Activated T-helper 2 cell treated with anti-CD3 and anti-CD28 coated beads, Interferon-gamma antibody, Interleukin-2, Interleukin-4, amounts not matched to agents 10 μg/mL and 5 μg/mL and 100 μg/mL, durations not matched to agents 14 hours and 24 hours and 36 hours (primary cell): Measurements from ENCODE around the gene CAPN1. TPM values are rescaled to one million over a fixed set of nuclear protein-coding genes. Genes with fewer than 3 reads are reported as not detected.

Source experiments
- DNase-seq: peaks from one replicate; pipeline ENCODE4 v3.0.0; 2021; ENCODE audit warnings: low spot score
- H3K27ac Mint-ChIP-seq: one replicate; pipeline ENCODE4 v1.8.0; 2021; ENCODE audit warnings: mixed read lengths
- H3K27me3 Mint-ChIP-seq: one replicate; pipeline ENCODE4 v1.8.0; 2021; ENCODE audit warnings: low read depth, mixed read lengths
- H3K36me3 Mint-ChIP-seq: one replicate; pipeline ENCODE4 v1.8.0; 2021; ENCODE audit warnings: low read depth, mixed read lengths
- H3K4me1 Mint-ChIP-seq: one replicate; pipeline ENCODE4 v1.8.0; 2021; ENCODE audit warnings: low read depth, mixed read lengths
- H3K4me3 Mint-ChIP-seq: one replicate; pipeline ENCODE4 v1.8.0; 2021; ENCODE audit warnings: low read depth, mild to moderate bottlenecking, moderate library complexity, mixed read lengths
- H3K9me3 Mint-ChIP-seq: one replicate; pipeline ENCODE4 v1.8.0; 2021; ENCODE audit warnings: mixed read lengths
- intact Hi-C: fragments of 100-400 bp; cut with micrococcal nuclease; formaldehyde crosslinking; loops from one replicate; pipeline ENCODE4 v1.15.1; 2023
- total RNA-seq: library from RNA; stranded (reverse); gene quantifications from 2 replicates; pipeline ENCODE4 v1.2.3, GENCODE V29; 2022

CAPN1 gene
- 143 and 144 TPM in 2 replicates for total RNA-seq

- Mint-ChIP-seq H3K9me3 (no peaks in the 10 kb centered on the region), H3K36me3 (peaks cover 18% of the 10 kb centered on the region), H3K27me3 (peaks cover 2% of the 10 kb centered on the region), H3K27ac (peak within 1 kb of the TSS; percentile 88), H3K4me3 (peak within 1 kb of the TSS; percentile 94), H3K4me1 (peaks cover 12% of the 10 kb centered on the region)
- intact Hi-C loops = loop anchor here (1.0 to 2.0 kb wide), 3 partner anchors 47 to 64 kb away; partner anchors contain the start of genes FAU, MRPL49, SYVN1 and ZNHIT2
- peak; percentile 79 for DNase-seq
Measured at GRCh38 chr11:65181569-65182257, at the start of gene CAPN1. Gene CAPN1 (plus strand): TSS chr11:65181928. CDS start chr11:65182702, 774 bp downstream.

- H3K27me3 Mint-ChIP-seq = no peaks in the 10 kb centered on the region
- intact Hi-C loops = loop anchor here (5.0 kb wide), 1 partner anchor 130 kb away; the partner anchor contains the start of gene POLA2
- no peaks in the 10 kb centered on the region for H3K9me3 Mint-ChIP-seq
- DNase-seq = no peak
- no peak overlapping the region for H3K27ac Mint-ChIP-seq
- H3K36me3 Mint-ChIP-seq = peaks cover 47% of the 10 kb centered on the region
- H3K4me3 Mint-ChIP-seq = peak overlapping the region; percentile 96
- peaks cover 26% of the 10 kb centered on the region for H3K4me1 Mint-ChIP-seq
Measured at GRCh38 chr11:65132238-65132987, 49.3 kb upstream of the CAPN1 start.

- no peaks in the 10 kb centered on the region for H3K9me3 Mint-ChIP-seq
- no peaks in the 10 kb centered on the region for H3K27me3 Mint-ChIP-seq
- peaks cover 41% of the 10 kb centered on the region for H3K36me3 Mint-ChIP-seq
- intact Hi-C loops = loop anchor here (5.0 kb wide), 1 partner anchor 129 kb away; the partner anchor contains the start of gene POLA2
- peak; percentile 49 for DNase-seq
- H3K4me3 Mint-ChIP-seq = peak overlapping the region; percentile 96
- H3K4me1 Mint-ChIP-seq = peaks cover 26% of the 10 kb centered on the region
- peak overlapping the region; percentile 99 for H3K27ac Mint-ChIP-seq
Measured at GRCh38 chr11:65132988-65133700, 48.6 kb upstream of the CAPN1 start.

GRCh38 chr11:65133724-65134123 lies 48.0 kb upstream of the CAPN1 start:
- intact Hi-C loops = loop anchor here (2.0 to 5.0 kb wide), 3 partner anchors 17 to 129 kb away; partner anchors contain the start of genes CAPN1, POLA2 and ZNHIT2
- H3K9me3 Mint-ChIP-seq = no peaks in the 10 kb centered on the region

GRCh38 chr11:65134240-65134951 lies 47.3 kb upstream of the CAPN1 start, which contains the start of gene SYVN1:
Gene SYVN1 (minus strand): TSS chr11:65134519. CDS start chr11:65133601, 918 bp downstream.
- peak within 1 kb of the TSS; percentile 96 for H3K4me3 Mint-ChIP-seq

More at GRCh38 chr11:65133724-65134123, 48.0 kb upstream of the CAPN1 start:
- Mint-ChIP-seq H3K36me3 (peaks cover 35% of the 10 kb centered on the region), H3K27me3 (no peaks in the 10 kb centered on the region), H3K4me1 (peaks cover 26% of the 10 kb centered on the region), H3K27ac (peak overlapping the region; percentile 99), H3K4me3 (peak overlapping the region; percentile 96)
- peak; percentile 12 for DNase-seq

GRCh38 chr11:65134952-65135632 lies 46.6 kb upstream of the CAPN1 start:
- intact Hi-C loops = loop anchor here (1.0 to 5.0 kb wide), 5 partner anchors 13 to 127 kb away; partner anchors contain the start of genes CAPN1, FAU, MRPL49 and POLA2
- Mint-ChIP-seq H3K9me3 (no peaks in the 10 kb centered on the region), H3K27ac (peak overlapping the region; percentile 99), H3K4me3 (peak overlapping the region; percentile 96), H3K4me1 (peaks cover 26% of the 10 kb centered on the region), H3K36me3 (peaks cover 27% of the 10 kb centered on the region), H3K27me3 (peaks cover 2% of the 10 kb centered on the region)
- peak; percentile 86 for DNase-seq

More at GRCh38 chr11:65134240-65134951, 47.3 kb upstream of the CAPN1 start, which contains the start of gene SYVN1:
- Mint-ChIP-seq H3K27me3 (no peaks in the 10 kb centered on the region), H3K27ac (peak within 1 kb of the TSS; percentile 99), H3K4me1 (peaks cover 26% of the 10 kb centered on the region), H3K9me3 (no peaks in the 10 kb centered on the region), H3K36me3 (peaks cover 32% of the 10 kb centered on the region)
- DNase-seq = peak; percentile 90
- intact Hi-C loops = loop anchor here (2.0 to 5.0 kb wide), 3 partner anchors 18 to 128 kb away; partner anchors contain the start of genes CAPN1, POLA2 and ZNHIT2

- peaks cover 26% of the 10 kb centered on the region for H3K4me1 Mint-ChIP-seq
- no peak for DNase-seq
- H3K27ac Mint-ChIP-seq = peak overlapping the region; percentile 99
- intact Hi-C loops = loop anchor here (1.0 to 2.0 kb wide), 4 partner anchors 13 to 108 kb away; partner anchors contain the start of genes CAPN1, FAU, MRPL49 and SNX15
- H3K9me3 Mint-ChIP-seq = no peaks in the 10 kb centered on the region
- H3K36me3 Mint-ChIP-seq = peaks cover 24% of the 10 kb centered on the region
- H3K4me3 Mint-ChIP-seq = peak overlapping the region; percentile 96
- H3K27me3 Mint-ChIP-seq = peaks cover 4% of the 10 kb centered on the region
Measured at GRCh38 chr11:65135633-65136145, 46.0 kb upstream of the CAPN1 start.

- H3K27me3 Mint-ChIP-seq = peaks cover 11% of the 10 kb centered on the region
- no peak for DNase-seq
- H3K9me3 Mint-ChIP-seq = no peaks in the 10 kb centered on the region
- H3K36me3 Mint-ChIP-seq = peaks cover 15% of the 10 kb centered on the region
- H3K27ac Mint-ChIP-seq = no peak overlapping the region
- peak overlapping the region; percentile 74 for H3K4me3 Mint-ChIP-seq
- peaks cover 26% of the 10 kb centered on the region for H3K4me1 Mint-ChIP-seq
- intact Hi-C loops = no loop called here
Measured at GRCh38 chr11:65136515-65137096, 45.1 kb upstream of the CAPN1 start.

- H3K27ac Mint-ChIP-seq = no peak overlapping the region
- peaks cover 26% of the 10 kb centered on the region for H3K27me3 Mint-ChIP-seq
- H3K9me3 Mint-ChIP-seq = no peaks in the 10 kb centered on the region
- H3K4me1 Mint-ChIP-seq = no peaks in the 10 kb centered on the region
- DNase-seq = no peak
- intact Hi-C loops = no loop called here
- no peaks in the 10 kb centered on the region for H3K36me3 Mint-ChIP-seq
- H3K4me3 Mint-ChIP-seq = no peak overlapping the region
Measured at GRCh38 chr11:65141896-65142494, 39.7 kb upstream of the CAPN1 start.

GRCh38 chr11:65147352-65148075 lies 34.2 kb upstream of the CAPN1 start:
- H3K27me3 Mint-ChIP-seq = peaks cover 10% of the 10 kb centered on the region
- no peak for DNase-seq
- intact Hi-C loops = no loop called here
- H3K36me3 Mint-ChIP-seq = no peaks in the 10 kb centered on the region
- no peak overlapping the region for H3K27ac Mint-ChIP-seq
- peaks cover 11% of the 10 kb centered on the region for H3K4me1 Mint-ChIP-seq
- no peaks in the 10 kb centered on the region for H3K9me3 Mint-ChIP-seq
- H3K4me3 Mint-ChIP-seq = no peak overlapping the region
